ENCODE results near the gene XPO6. TPM values are rescaled to one million over a fixed set of nuclear protein-coding genes. Genes with fewer than 3 reads are reported as not detected.

XPO6 gene
- total RNA-seq, 1 experiment from 2014 or later = 67.3 TPM

- DNase-seq (ENCODE audit: low read depth) = peak; percentile 20
Measured at GRCh38 chr16:28090646-28091377, 121.0 kb downstream of the XPO6 start.

- DNase-seq (ENCODE audit: low read depth) = no peak
Measured at GRCh38 chr16:28089992-28090365, 121.8 kb downstream of the XPO6 start.

DNA sequence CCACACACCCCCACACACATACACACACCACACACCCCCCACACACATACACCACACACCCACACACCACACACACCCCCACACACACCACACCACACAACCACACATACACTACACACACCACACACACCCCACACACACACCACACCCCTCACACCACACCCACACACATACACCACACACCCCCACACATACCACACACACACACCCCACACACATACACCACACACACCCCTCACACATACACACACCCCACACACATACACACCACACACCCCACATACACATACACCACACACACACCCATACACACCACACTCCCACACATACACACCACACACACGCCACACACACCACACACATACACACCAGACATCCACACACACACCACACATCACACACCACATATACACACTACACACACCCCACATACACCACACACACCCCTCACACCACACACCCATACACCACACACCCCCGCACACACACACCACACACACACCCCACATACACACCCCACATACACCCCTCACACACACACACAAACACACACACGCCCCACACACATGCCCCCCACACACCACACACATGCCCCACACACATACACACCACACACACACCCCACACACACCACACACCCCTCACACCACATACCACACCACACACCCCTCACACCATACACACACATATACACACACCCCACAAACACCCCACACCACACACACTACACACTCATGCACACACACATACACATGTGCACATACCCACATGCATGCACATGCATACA is 122.4 kb downstream of the XPO6 start:
- DNase-seq (ENCODE audit: low read depth) = no peak

DNA sequence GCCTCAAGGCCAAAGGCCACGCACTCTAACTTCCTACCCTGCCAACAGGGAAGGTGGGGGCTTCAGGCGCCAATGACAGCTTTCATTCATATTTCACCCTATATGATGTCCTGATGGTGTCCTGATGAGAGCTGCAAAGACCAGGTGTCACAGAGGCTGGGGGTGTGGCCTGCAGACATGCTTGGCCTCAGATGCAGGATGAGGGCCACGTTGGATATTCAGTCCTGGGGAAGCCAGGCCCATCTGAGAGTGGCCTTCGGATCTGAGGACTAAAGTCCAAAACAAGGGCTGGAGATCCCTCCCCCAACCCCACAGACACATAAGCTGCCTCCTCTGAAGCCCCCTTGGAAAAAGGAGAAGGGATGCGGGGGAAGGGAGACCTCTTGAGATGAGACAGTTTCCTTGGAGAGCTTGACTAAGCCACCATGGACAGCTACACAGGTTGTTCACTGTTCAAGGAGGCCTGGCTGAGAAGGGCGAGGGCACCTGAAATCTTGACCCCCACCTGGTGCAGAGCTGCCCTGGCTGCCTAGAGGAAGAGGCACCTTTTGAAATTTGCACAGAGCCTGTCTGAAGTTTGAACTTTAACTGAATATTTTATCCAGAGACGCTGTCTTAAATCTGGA is 124.0 kb downstream of the XPO6 start:
- DNase-seq (ENCODE audit: low read depth) = no peak

DNA sequence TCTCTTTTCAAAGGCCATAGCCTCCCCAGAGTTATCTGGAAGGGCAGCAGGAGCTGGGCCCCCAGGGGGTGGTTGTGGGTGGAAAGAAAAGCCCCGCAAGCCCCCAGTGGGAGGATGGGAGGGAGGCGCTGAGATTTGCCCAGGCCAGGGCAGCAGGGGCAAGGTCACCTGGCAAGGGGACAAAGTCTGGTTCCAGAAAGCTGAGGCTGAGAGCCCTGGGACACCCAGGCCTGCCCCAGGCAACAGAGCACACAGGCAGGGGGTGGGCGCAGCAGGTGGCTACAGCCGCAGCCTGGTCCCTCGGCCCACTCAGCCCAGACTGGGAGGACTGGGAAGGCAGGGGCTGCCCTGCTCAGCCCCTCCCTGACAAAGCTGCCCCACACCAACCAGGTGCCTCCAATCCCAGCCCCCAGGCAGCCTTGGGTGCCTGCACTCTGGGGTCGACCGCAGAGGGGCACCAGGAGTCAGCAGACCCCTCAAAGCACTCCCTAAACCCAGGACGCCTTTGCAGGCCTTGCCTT is 124.6 kb downstream of the XPO6 start:
- DNase-seq (ENCODE audit: low read depth) = no peak

DNA sequence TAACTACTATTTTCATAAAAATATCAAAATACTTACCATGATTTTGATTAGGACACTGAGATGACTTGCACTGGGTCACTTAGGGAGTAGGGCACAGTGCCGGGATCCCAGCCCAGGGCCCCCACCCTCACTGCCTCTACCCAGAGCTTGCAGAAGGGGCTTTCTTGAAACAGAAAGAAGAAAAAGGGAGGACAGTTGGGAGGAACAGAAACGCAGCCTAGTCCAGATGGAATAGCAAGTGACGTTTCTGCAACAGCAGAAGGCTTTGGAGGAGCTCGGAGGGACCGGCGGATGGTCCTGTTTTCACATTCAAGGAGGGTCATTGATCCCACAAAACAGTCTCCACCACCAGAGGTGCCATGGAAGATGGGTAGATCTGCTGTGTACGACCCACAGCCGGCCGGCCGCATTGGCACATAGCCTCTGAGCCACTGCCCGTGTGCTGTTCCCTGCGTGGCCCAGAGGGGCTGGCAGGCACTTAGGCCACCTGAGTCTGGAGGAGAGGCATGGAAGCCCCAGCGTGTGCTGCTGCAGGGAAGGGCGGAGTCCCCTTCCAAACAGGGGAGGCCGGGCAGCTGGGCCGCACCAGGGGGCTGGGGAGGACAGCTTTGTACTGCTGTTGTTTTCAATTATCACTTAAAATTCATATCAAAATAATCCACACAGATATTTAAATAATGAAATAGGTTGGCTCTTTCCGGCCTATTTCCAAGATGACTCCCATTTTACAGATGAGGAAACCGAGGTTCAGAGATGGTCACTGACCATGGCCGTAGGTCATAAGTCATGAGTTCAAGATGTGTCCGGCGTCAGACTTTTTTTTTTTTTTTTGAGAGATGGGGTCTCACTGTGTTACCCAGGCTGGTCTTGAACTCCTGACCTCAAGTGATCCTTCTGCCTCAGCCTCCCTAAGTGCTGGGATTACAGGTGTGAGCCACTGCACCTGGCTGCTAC is 125.3 kb downstream of the XPO6 start:
- DNase-seq (ENCODE audit: low read depth) = no peak

- DNase-seq (ENCODE audit: low read depth) = no peak
Measured at GRCh38 chr16:28085389-28086171, 126.2 kb downstream of the XPO6 start.

DNA sequence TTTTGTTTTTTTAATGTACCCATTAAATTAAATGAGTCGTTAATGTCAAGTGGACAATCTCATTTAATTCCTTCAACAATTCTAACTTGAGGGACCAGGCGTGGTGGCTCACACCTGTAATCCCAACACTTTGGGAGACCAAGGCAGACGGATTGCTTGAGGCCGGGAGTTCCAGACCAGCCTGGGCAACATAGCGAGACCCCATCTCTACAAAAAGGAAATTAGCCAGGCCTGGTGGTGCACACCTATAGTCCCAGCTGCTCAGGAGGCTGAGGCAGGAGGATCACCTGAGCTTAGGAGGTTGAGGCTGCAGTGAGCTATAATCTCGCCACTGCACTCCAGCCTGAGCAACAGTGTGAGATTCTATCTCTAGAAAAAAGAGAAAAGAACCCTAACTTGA is 127.6 kb downstream of the XPO6 start:
- DNase-seq (ENCODE audit: low read depth) = no peak

- DNase-seq (ENCODE audit: low read depth) = no peak
Measured at GRCh38 chr16:28082624-28083023, 129.1 kb downstream of the XPO6 start.

GRCh38 chr16:28081391-28081968 is 130.3 kb downstream of the XPO6 start:
- DNase-seq (ENCODE audit: low read depth) = no peak

- DNase-seq (ENCODE audit: low read depth) = no peak
Measured at GRCh38 chr16:28078261-28078660, 133.5 kb downstream of the XPO6 start.

DNA sequence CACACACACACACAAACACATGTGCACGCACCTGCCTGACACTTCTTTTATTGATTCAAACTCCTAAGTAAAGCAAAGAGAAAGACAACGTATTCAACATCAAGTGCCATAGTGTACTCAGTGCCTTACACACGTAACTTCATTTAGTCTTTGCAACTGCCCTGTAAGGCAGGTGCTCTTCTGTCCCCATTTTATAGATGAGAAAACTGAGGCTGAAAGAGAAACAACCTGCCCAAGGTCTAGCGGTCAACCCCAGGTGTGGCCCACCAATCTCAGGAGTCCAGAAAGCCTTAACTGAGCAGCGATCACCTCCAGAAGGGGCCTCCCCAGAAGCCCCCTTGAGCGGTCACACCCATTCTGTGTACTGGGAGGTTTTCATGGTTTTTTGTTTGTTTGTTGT is 137.9 kb downstream of the XPO6 start:
- no peak for DNase-seq (ENCODE audit: low read depth)

DNA sequence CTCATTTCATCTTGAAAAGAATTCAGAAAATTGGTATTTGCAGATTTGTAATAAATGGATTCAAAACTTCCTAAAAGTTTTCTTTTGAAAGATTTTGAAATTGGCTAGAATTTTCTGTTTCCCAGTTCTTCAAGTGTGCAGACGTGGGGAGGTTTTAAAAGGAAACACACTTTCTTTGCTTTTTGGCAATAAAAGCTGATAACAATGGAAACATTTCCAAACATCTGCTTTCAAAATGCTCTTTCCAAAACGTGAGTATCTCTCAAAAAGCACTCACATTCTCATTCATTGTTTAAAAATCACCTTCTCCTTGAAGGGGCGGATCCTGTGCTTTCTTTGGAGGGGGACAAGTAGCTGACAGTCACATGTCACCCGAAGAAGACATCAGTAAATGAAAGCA is 139.7 kb downstream of the XPO6 start:
- no peak for DNase-seq (ENCODE audit: low read depth)

GRCh38 chr16:28069971-28070794 is 141.6 kb downstream of the XPO6 start:
- DNase-seq (ENCODE audit: low read depth) = no peak

DNA sequence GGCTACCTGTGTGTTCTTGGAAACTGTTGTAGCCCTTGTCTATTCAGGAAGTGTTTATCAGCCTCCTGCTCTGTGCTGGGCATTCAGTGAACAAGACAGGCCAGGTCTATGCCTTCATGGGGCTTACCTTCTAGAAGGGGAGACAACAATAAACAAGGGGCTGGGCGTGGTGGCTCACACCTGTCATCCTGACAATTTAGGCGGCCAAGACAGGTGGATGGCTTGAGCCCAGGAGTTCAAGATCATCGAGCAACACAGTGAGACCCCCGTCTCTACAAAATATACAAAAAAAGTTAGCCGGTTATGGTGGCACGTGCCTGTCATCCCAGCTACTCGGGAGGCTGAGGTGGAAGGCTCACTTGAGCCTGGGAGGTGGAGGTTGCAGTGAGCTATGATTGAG is 142.8 kb downstream of the XPO6 start:
- DNase-seq (ENCODE audit: low read depth) = no peak

- peak; percentile 32 for DNase-seq (ENCODE audit: low read depth)
Measured at GRCh38 chr16:28067604-28068379, 144.0 kb downstream of the XPO6 start.

DNA sequence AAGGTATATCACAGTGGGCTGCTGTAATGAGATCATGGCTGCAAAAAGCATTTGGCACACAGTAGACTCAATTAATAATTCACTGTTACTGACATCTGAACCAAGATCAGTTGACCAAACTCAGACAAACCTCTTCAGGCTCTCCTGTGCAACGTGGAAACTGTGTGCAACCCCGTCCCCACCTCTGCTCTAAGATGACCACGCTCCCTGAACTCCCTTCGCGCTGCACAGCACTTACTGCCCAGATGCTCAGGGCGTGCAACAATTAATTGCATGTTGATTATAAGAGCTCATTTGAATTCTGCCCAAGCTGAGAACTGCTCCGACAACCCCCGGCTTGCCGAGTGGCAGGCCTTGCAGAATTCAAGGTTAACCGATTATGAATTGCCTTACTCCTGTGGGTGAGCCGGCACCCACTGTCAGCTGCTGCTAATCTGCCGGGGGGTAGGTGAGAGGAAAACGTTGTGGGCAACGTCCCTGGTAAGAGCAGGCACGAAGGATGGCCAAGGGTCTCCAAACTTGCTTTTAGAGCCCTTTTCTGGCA is 147.0 kb downstream of the XPO6 start:
- no peak for DNase-seq (ENCODE audit: low read depth)

GRCh38 chr16:28064150-28064549 is 147.6 kb downstream of the XPO6 start:
- DNase-seq (ENCODE audit: low read depth) = no peak

Data from RPMI7951 (cell line).